OCI-LY7 (cell line): ENCODE measurements around the gene FAM240A. TPM values are rescaled to one million over a fixed set of nuclear protein-coding genes. Genes with fewer than 3 reads are reported as not detected.

Experiments
- BruUV-seq: library from RNA; stranded (reverse); fragments of 400-500 nt; replicated peaks from 2 replicates; lab custom pipeline; 2021; lab: Mats Ljungman, UMichigan
- CTCF ChIA-PET: fragments of 300-600 bp; sonication (Branson Sonifier 250); formaldehyde crosslinking; loops from one replicate; lab custom pipeline; 2022; ENCODE audit warnings: antibody characterized with exemption; ENCODE audit not compliant: unreplicated experiment; lab: Charles Lee
- POLR2A ChIA-PET: fragments of 300-600 bp; sonication (Branson Sonifier 250); formaldehyde crosslinking; loops from one replicate; lab custom pipeline; 2022; ENCODE audit warnings: antibody characterized with exemption; lab: Charles Lee
- DNase-seq: peaks from one replicate; pipeline ENCODE4 v3.0.0-alpha.2; 2015; ENCODE audit warnings: low spot score
- H2AFZ ChIP-seq: fragments of 200-600 bp; sonication (generic), shearing (Covaris generic); 2 replicates; pipeline ENCODE4 v1.6.1; 2014; ENCODE audit warnings: mild to moderate bottlenecking, antibody characterized with exemption, low read length, moderate library complexity
- H3K27ac ChIP-seq: fragments of 200-600 bp; sonication (generic); 2 replicates; pipeline ENCODE4 v1.5.1; 2014; ENCODE audit warnings: mixed run types, low read depth, mild to moderate bottlenecking, moderate library complexity, low read length, inconsistent platforms; ENCODE audit not compliant: poor library complexity, severe bottlenecking
- H3K36me3 ChIP-seq: fragments of 200-600 bp; sonication (generic); 2 replicates; pipeline ENCODE4 v1.6.1; 2014; ENCODE audit warnings: mild to moderate bottlenecking, antibody characterized with exemption, low read length, moderate library complexity, mixed read lengths; ENCODE audit not compliant: insufficient read depth
- H3K4me1 ChIP-seq: fragments of 200-600 bp; sonication (generic); 2 replicates; pipeline ENCODE4 v1.5.1; 2014; ENCODE audit warnings: mild to moderate bottlenecking, low read length; ENCODE audit not compliant: insufficient read depth, poor library complexity, severe bottlenecking
- H3K4me2 ChIP-seq: fragments of 200-600 bp; sonication (generic); 2 replicates; pipeline ENCODE4 v1.6.1; 2014; ENCODE audit warnings: mild to moderate bottlenecking, low read length
- H3K4me3 ChIP-seq: fragments of 200-600 bp; sonication (generic); 2 replicates; pipeline ENCODE4 v1.5.1; 2014; ENCODE audit warnings: mild to moderate bottlenecking, low read depth, low read length; ENCODE audit not compliant: poor library complexity, severe bottlenecking
- H3K79me2 ChIP-seq: fragments of 200-600 bp; sonication (generic); 2 replicates; pipeline ENCODE4 v1.6.1; 2016; ENCODE audit warnings: low read depth, mild to moderate bottlenecking, low read length, moderate library complexity, mixed read lengths; ENCODE audit not compliant: insufficient read depth
- H3K9me2 ChIP-seq: fragments of 200-600 bp; sonication (generic); 2 replicates; pipeline ENCODE4 v1.6.1; 2016; ENCODE audit warnings: mild to moderate bottlenecking, low read length, mixed read lengths; ENCODE audit not compliant: insufficient read depth
- H3K9me3 ChIP-seq: fragments of 200-600 bp; sonication (generic); 2 replicates; pipeline ENCODE4 v1.6.1; 2014; ENCODE audit warnings: mild to moderate bottlenecking, mixed run types, low read length, mixed read lengths
- H4K20me1 ChIP-seq: fragments of 200-600 bp; sonication (generic); 2 replicates; pipeline ENCODE4 v1.6.1; 2014; ENCODE audit warnings: mild to moderate bottlenecking, antibody characterized with exemption, low read length, moderate library complexity, mixed read lengths; ENCODE audit not compliant: insufficient read depth
- EZH2phosphoT487 ChIP-seq: fragments of 200-600 bp; sonication (generic); IDR thresholded peaks from 2 replicates; pipeline ENCODE4 v1.6.1; 2018; ENCODE audit warnings: low read depth, borderline replicate concordance, mild to moderate bottlenecking, mixed run types, antibody characterized with exemption, low read length, moderate library complexity, mixed read lengths
- intact Hi-C: fragments of 100-400 bp; cut with micrococcal nuclease; formaldehyde crosslinking; loops from one replicate; pipeline ENCODE4 v1.10.0; 2022; ENCODE audit not compliant: unreplicated experiment
- total RNA-seq, 2 experiments: library from RNA; depleted of rRNA in 1 of 2; stranded (reverse); fragments of >200 nt in 1 of 2; shearing (Covaris generic) in 1 of 2; gene quantifications; 2 replicates each; pipeline ENCODE4 v1.2.3, GENCODE V29; 2014 to 2022
- TF ChIP-seq, protein P1 (sequence below): fragments of 200-600 bp; sonication (generic); conservative IDR thresholded peaks from 2 replicates; pipeline ENCODE4 v1.5.1; 2014; ENCODE audit warnings: mild to moderate bottlenecking, antibody characterized with exemption, low read length, moderate library complexity, mixed read lengths

FAM240A gene
- total RNA-seq, 2 experiments from 2014 or later, result not detected

DNA sequence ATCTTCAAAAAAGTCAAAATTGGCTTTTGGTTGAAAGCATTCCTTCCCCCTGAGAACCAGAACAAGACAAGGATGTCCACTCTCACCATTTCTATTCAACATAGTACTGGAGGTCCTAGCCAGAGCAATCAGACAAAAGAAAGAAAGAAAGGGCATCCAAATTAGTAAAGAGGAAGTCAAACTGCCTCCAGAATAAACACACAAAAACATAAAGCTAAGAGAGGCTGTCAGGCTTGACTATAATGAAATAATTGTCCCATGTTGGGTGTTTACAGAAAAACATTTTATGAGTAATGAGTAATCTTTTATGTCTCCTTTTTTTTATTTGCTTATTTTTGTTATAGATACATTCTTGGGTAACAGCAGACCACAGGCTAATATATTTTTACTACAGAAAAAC, 18.3 kb upstream of the FAM240A start:
- H3K27ac ChIP-seq, result no peak overlapping the region
- H3K4me2 ChIP-seq, result no peak overlapping the region
- no peak for TF ChIP-seq EZH2phosphoT487
- TF ChIP-seq, protein P1, sequence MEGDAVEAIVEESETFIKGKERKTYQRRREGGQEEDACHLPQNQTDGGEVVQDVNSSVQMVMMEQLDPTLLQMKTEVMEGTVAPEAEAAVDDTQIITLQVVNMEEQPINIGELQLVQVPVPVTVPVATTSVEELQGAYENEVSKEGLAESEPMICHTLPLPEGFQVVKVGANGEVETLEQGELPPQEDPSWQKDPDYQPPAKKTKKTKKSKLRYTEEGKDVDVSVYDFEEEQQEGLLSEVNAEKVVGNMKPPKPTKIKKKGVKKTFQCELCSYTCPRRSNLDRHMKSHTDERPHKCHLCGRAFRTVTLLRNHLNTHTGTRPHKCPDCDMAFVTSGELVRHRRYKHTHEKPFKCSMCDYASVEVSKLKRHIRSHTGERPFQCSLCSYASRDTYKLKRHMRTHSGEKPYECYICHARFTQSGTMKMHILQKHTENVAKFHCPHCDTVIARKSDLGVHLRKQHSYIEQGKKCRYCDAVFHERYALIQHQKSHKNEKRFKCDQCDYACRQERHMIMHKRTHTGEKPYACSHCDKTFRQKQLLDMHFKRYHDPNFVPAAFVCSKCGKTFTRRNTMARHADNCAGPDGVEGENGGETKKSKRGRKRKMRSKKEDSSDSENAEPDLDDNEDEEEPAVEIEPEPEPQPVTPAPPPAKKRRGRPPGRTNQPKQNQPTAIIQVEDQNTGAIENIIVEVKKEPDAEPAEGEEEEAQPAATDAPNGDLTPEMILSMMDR, result no peak
- no peak for DNase-seq
- H3K79me2 ChIP-seq, result no peaks in the 10 kb centered on the region
- no peak overlapping the region for H3K4me3 ChIP-seq
- H4K20me1 ChIP-seq, result no peaks in the 10 kb centered on the region
- no peaks in the 10 kb centered on the region for H3K4me1 ChIP-seq
- H3K9me2 ChIP-seq, result no peaks in the 10 kb centered on the region
- BruUV-seq, result no TSS peak
- ChIA-PET CTCF (no interaction called here), POLR2A (no interaction called here)
- intact Hi-C loops, result no loop called here
- H3K9me3 ChIP-seq, result no peaks in the 10 kb centered on the region
- no peaks in the 10 kb centered on the region for H3K36me3 ChIP-seq
- no peak overlapping the region for H2AFZ ChIP-seq

- Histone ChIP-seq H3K9me3 (no peaks in the 10 kb centered on the region), H3K36me3 (no peaks in the 10 kb centered on the region), H3K9me2 (no peaks in the 10 kb centered on the region), H4K20me1 (no peaks in the 10 kb centered on the region), H3K4me3 (no peak overlapping the region), H3K4me1 (no peaks in the 10 kb centered on the region), H3K27ac (no peak overlapping the region), H2AFZ (no peak overlapping the region), H3K79me2 (no peaks in the 10 kb centered on the region), H3K4me2 (no peak overlapping the region)
- ChIA-PET CTCF (no interaction called here), POLR2A (no interaction called here)
- DNase-seq, result no peak
- intact Hi-C loops, result no loop called here
- TF ChIP-seq, protein P1, result no peak
- TF ChIP-seq EZH2phosphoT487, result no peak
- no TSS peak for BruUV-seq
Observed at GRCh38 chr3:46594723-46595122, 17.6 kb upstream of the FAM240A start.

- Histone ChIP-seq H3K4me2 (no peak overlapping the region), H3K79me2 (no peaks in the 10 kb centered on the region), H3K27ac (no peak overlapping the region), H3K36me3 (no peaks in the 10 kb centered on the region), H3K4me3 (no peak overlapping the region), H2AFZ (no peak overlapping the region), H3K4me1 (no peaks in the 10 kb centered on the region), H3K9me2 (no peaks in the 10 kb centered on the region), H4K20me1 (no peaks in the 10 kb centered on the region), H3K9me3 (no peaks in the 10 kb centered on the region)
- TF ChIP-seq, protein P1, result no peak
- no peak for TF ChIP-seq EZH2phosphoT487
- ChIA-PET CTCF (no interaction called here), POLR2A (interaction anchor here (0.5 kb wide), 1 partner anchor 242 kb away, joined by 3 read pairs; the partner anchor contains the start of gene CCR2)
- intact Hi-C loops, result no loop called here
- BruUV-seq, result no TSS peak
- no peak for DNase-seq
Observed at GRCh38 chr3:46595819-46596314, 16.5 kb upstream of the FAM240A start.
